Non-pigmented ciliary epithelial cell (primary cell): Measurements from ENCODE around the gene COG4.
"Not testable (repeated sequence)": the region's sequence is repeated elsewhere in the genome, so short reads cannot be mapped to it uniquely, and the experiment has no call there.

Experiments
- DNase-seq: peaks from one replicate; pipeline ENCODE4 v3.0.0-alpha.2; 2010; ENCODE audit warnings: low read depth

Gene COG4

DNA sequence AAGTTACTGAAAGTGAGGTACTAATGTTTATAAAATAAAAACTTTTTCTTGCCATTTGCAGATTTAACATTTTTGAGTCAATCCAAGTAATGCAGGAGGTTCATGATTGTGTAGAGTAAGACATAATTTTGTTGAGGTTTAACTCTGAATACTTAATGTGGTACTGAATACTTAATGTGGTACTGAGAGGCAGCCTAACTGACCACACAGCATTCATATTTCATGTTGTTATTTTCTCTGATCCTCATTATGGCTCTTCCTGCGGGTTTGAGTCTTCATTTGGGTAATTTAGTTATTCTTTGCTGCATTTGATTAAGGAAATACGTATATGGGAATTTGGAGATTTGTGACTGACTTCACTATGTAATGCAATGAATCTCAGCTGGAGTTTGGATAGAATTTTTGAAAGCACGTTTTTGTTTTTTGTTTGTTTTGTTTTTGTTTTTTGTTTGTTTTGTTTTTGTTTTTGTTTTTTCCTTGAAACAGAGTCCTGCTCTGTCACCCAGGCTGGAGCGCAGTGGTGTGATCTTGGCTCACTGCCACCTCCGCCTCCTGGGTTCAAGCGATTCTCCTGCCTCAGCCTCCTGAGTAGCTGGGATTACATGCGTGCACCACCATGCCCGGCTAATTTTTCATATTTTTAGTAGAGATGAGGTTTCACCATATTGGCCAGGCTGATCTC is 4.1 kb upstream of the COG4 start:
- no peak for DNase-seq

DNA sequence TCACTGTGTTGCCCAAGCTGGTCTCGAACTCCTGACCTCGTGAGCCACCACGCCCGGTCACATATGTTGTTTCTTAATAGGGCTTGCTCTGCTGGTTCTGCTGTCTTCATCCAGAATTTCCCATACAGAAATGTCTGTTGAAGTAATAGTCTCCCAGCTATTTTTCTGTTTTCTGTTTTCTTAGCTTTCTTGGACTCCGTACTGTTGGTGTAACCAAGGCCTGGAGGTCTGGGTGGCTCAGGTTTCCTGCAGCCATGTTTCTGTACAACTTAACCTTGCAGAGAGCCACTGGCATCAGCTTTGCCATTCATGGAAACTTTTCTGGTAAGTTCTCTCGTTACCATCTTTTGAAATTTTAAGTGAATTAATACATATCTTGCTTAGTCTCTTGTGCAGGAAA is 3.0 kb upstream of the COG4 start:
- DNase-seq = no peak

DNA sequence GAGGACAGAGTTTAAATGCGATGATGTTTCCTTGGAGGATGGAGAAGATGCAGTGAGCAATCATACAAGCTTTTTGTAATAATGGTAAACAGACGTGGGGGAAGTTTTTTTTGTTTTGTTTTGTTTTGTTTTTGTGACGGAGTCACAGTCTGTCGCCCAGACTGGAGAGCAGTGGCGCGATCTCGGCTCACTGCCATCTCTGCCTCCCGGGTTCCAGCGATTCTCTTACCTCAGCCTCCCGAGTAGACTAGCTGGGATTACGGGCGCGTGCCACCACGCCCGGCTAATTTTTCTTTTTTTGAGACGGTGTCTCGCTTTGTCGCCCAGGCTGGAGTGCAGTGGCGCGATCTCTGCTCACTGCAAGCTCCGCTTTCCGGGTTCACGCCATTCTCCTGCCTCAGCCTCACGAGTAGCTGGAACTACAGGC is 1.1 kb upstream of the COG4 start:
- not testable (repeated sequence) for DNase-seq

DNA sequence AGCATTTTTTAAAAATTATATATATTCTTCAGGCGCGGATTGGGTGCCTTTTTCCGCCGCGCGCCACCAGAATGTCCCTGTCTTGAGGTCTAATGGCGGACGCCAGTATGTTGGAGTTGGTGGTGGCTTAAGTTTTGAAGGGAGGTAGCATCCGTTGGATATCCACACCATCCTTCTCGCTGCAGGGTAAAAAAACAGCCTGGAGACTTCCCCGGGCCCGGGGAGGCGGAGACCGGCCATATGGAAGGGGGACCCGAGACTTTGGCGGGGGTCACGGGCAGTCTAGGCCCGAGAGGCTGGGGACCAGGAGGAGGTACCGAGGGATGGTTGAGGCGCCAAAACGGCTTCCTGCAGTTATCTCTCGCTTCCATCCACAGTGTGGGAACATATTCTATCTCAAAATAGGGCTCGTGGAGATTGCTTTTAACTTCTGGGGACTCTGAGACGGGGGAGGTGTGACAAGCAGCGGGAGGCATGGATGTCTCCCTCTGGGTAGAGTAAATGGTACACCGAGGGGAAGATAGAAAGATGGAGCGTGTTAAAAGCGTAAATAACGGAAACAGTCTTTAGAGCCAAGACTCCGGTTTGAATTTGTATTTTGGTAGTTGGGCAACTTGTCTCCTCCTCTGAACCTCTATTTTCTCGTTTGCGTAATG is 517 bp upstream of the COG4 start, which contains the start of gene SF3B3:
SF3B3 (plus strand) TSS at position 74 of the 656 bp plus-strand sequence. CDS start 2,841 bp downstream, outside the sequence.
- DNase-seq = no peak

DNA sequence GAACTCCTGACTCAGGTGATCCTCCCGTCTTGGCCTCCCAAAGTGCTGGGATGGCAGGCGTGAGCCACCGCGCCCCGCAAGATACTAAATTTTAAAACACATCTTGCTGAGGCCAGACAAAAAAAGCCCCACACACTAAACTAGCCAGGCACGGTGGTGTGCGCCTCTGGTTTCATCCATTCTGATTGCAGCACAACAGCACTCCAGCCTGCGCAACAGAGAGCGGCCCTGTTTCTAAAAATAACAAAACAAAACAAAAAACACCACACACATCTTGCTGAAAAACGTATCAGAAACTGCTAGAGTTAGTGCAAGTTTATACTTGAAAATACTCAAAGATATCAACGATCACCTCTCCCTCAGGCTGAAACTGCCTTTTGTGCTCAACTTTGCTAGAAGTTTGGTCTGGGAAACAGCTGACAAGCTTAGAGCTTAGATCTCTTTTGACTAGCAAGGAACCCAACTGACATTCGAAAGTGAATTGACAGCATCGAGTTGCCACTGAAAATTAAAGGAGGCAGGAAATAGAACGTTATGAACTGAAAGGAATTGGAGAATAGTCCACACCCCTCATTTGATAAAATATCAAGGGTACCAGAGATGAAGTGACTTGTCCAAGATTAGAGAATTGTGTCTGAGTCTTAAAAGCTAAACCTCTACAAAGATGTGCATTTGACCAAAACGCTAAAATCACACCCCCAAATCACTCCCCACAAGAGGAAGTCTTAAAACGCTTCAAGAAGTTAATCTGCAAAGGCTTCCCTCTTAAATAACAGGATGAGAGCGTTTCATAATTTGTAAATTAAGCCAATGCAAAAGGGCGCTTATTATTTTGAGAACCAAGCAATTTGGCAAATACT is 908 bp downstream of the COG4 start:
- DNase-seq = no peak

DNA sequence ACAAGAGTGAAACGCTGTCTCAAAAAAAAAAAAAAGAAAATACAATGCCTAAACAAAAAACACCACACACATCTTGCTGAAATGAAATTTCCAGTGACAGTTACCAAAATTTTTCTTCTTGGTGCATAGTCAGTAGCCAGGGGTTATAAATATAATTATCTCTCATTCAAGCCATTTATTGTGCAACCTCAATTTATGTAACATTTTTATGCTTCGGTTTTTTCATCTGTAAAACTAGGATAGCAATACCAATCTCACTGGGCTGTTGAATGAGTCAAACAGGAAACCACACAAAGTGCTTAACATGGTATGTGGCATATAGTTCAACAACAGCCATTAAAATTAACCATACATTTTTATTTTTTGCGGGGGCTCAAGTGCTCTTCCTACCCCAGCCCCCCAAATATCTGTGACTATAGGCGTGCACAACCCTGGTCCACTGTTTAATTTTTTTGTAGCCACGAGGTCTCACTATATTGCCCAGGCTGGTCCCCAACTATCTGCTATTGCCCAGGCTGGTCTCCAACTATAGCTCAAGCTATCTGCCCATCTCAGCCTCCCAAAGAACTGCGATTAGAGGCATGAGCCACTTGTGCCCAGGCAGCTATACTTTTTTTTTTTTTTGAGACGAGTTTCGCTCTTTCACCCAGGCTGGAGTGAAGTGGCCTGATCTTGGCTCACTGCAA is 2.6 kb downstream of the COG4 start:
- DNase-seq = peak; percentile 59

DNA sequence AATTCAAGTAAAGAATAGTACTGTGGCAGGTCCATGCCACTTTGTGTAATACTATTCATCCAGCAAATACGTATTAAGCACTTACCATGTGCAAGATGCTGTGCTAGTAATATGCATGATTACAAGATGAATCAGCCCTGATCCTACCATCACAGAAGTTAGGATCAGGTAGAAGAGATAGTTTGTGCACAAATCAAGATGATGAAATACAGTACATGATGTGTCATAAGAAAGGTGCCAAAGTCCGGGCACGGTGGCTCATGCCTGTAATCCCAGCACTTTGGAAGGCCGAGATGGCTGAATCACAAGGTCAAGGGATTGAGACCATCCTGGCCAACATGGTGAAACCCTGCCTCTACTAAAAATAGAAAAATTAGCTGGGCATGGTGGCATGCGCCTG is 10.9 kb downstream of the COG4 start:
- DNase-seq = no peak

DNA sequence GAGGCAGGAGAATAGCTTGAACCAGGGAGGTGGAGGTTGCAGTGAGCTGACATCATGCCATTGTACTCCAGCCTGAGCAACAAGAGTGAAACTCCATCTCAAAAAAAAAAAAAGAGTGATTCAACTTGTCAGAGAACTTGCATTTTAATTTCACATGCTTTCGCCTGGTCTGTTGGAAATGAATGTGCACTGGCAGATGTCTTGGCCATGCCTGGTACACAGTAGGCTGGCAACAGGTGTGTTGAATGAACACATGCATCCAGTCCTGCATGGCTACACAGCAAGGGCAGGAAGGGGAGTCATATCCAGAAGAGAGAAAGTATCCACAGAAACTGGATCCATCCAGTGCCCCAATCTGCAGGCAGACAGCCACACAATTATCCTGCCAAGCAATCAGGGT is 11.5 kb downstream of the COG4 start:
- DNase-seq = no peak

DNA sequence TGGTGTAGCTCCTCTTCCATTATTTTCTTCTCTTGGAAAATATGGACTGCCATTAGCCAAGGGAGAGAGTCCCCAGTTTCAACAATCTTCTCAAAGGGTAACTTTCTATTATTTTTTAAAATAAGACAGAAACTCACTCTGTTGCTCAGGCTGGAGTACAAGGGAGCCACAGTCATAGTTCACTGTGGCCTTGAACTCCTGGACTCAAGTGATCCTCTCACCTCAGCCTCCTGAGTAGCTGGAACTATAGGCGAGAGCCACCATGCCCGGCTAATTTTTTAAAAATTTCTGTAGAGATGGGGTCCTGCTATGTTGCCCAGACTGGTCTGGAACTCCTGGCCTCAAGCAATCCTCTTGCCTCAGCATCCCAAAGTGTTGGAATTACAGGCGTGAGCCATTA is 13.1 kb downstream of the COG4 start:
- DNase-seq = no peak

DNA sequence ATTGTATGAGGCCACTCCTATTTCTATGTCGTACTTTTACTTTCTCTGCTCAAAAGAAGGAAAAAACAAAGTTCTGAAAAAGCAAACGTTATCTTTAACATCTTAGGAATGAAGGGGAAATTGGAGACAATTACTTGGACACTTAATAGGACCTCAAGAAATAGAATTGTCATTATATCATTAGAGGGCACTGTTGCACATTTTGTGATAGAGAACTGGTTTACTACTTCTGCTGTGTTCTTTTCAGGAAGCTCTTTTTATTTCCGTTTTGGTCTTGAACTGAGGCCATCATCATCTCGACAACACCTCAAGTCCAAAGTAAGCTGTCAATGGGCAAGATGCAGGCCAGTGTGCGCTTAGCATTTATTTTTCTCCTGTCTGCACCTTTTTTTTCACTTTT is 14.6 kb downstream of the COG4 start:
- no peak for DNase-seq

DNA sequence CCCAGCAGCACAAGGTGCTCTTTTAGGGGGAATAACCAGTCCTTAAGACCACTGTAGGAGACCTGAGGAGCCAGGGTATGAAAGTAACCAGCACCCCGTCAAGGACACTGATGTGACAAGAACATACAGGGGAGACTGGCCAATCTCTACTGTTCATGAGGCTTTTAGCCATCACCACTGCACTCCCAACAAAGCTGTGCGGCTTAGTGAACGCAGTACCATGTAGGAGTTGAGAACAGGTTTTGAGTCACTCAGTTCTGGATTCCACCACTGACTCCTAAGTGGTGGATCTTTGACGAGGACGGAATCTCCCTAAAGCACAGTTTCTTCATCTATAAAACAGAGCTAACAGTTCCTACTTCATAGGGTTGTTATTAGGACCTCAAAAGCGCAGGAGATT is 26.8 kb downstream of the COG4 start:
- no peak for DNase-seq

DNA sequence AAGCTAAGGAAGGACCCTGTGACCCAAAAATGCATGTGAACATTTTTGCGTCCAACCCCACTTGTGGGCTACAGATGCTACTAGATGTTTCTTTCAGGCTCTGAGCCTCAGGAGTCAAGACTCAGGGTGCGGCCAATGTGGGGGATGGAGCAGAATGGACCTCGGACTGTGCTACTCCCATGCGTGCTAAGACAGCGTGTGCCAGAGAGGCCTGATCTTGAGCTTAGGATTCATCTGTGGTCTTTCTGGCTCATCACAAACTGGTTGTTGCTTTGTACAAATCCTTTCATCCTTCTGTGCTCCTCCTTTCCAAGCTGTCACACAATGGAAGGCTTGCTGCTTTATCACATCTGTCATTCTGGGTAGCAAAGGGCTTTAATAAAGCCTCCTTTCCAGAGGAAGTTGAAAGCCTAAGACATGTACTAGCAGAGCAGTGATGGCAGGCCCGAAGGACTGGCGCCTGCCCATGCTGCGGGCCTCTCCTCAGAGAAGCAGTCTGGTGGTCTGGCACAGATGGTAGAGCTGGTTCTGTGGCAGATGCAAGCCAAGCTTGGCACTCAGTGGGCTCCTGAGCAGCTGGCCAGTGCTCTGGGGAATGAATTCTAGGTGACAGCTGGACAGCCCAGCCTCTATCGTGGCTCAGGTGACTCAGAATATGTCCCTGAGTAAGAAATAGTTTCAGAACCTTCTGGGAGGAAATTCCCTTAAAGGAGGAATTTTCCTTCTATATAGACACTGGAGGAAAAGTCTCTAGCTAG is 27.8 kb downstream of the COG4 start:
- DNase-seq = no peak

DNA sequence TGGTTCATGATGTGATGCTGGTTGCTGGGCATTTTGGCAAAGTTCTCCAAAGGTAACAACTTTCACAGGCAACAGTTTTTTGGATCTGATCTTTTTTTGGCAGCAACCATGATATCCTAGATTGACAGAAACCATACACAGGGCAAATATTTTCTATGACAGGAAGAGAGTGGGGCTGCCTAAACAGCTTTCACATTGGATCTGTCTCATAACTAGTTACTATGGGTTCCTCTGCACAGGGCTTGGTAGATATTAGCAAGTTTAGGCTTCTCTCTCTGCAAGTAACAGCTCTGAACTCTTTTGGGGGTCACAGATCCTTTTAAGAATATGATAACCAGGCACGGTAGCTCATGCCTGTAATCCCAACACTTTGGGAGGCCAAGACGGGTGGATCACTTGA is 28.6 kb downstream of the COG4 start:
- no peak for DNase-seq

DNA sequence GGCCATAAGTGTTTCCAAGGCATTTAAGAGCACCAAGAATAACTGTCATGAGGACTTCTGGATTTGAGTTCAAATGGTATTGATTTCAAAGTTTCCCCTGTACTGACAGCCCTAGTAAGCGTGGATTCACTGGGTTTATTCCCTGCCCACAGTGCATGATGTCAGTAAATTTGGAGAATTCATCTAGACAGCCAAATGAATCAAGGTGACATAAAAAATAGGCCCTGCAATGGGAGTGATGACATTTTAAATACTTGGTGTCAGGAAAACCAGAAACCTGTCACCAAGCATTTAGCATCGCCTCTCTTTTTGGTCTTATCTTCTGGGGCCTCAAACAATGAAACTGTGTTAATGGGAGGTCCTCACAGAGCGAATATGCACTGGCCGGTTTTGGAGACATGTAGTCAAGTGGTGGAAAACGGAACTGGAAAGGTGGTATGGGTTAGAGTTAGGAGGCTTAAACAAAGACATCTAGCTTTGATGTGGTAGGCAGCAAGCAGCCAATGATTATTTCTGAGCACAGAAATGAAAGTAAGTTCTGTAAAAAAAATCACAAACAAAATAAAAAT is 29.1 kb downstream of the COG4 start:
- no peak for DNase-seq

DNA sequence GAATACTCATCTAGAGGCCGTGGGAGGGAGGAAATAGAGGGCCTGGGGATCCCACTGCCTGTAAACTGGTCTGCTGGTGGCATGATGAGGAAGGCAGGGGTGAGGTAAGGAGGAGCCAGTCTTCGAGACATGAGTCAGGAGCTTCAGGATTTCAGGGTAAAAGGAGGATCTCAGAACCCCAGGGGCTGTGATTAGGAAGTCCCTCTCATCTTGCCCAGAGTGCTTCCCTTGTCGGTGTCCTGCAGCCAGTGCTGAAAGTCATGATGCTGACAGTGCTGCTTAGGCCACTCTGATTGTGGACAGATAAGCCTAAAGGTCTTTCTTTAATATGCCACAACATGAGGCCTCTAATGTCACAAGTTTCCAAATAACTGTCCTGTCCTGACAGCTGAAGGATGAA is 29.6 kb downstream of the COG4 start:
- DNase-seq = no peak

DNA sequence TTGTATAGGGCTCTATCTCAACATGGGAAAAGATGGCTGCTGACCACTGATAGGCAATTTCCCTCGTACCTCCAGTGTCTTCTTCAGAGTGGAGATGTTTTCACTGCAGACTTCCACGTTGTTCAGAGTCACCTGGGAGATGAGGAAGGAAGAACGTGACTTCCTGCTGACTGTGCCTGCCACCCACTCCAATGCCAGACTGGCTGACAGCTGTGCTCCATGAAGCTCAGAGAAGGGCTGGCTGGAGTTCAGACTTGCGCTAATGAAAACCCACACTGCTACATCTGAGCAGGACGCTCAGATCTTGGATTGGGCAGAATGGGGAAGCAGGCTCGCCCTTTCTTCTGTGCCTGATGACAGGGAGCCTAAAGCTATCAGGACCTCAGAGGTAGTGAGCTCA is 33.1 kb downstream of the COG4 start:
- DNase-seq = no peak

DNA sequence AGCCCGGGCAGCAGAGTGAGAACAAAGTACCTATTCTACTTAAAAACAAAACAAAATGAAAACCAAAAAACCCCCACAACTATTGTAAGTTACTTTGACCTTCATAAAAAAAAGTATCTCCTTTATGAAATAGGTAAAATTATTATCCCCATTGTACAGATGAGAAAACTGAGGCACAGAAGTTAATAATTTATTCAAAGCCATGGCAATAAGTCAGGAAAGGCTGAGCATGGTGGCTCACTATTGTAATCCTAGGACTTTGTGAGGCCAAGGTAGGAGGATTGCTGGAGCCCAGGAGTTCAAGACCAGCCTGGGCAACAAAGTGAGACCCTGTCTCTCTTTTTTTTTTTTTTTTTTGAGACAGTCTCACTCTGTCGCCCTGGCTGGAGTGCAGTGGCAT is 38.5 kb downstream of the COG4 start:
- no peak for DNase-seq

DNA sequence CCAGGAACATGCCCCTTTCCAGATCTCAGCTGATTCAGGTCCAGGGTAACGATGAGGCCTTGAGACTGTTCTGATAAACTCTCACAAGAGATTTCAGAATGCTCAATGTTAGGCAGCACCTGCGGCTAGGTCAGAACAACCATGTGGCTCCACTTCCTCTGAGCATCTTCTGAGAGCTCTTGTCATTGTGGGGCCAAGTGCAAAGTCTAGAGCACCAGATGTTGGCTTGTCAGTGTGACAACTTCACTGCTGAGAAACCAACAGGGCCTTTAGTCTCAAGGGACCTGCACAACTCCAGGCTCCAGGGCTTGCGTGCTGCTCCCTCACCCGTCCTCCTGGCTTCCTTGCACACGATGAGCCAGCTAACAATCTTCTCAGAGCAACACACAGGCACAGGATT is 39.9 kb downstream of the COG4 start:
- no peak for DNase-seq

DNA sequence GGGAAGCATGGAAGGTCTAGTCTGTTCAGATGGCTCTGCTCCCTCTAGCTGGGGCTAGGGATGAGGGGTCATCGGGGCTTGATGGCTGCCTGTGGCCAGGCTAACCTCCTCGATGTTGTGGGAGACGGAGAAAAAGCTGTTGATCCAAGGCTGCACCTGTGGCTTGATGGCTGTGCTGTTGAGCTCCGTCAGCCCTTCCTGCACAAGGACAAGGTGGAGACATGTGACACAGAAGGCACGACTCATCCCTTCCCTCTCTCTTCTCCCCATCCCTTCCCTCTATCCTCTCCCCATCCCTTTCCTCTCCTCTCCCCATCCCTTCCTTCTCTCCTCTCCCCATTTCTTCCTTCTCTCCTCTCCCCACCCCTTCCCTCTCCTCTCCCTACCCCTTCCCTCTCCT is 40.7 kb downstream of the COG4 start:
- no peak for DNase-seq

DNA sequence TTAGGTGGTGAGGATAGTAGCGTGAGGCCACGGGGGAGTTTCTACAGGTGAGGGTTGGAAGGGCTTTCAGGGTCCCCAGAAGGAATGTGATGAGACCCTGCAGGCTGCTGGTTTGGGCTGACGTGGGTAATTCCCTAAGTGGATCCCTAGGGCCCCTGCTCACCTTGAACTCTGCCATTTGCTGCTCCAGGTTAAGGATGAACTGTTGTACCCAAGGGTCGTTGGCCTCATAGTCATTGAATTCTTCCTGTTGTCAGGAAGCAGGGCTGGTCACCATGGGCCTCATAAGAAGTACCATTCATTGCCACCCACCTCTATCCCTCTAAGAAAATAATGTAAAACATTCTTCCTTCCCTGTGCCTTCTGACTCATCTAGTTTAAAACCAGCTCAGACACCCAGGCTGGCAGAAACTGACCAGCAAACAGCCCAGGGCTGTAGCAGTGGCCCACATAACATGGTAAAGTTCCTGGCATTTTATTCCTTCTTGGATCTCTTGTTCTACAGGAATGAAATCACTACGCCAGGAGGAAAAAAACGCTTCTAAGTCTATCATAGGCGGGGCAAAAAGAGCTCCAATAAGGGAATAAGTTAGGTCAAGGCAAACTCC is 41.3 kb downstream of the COG4 start:
- no peak for DNase-seq
